ENCODE data around the gene OLFM1. TPM values are rescaled to one million over a fixed set of nuclear protein-coding genes. Genes with fewer than 3 reads are reported as not detected.

OLFM1 gene
- total RNA-seq, 4 donors from 2014 or later = 18.7 to 46.1 (median 38.6) TPM

DNA sequence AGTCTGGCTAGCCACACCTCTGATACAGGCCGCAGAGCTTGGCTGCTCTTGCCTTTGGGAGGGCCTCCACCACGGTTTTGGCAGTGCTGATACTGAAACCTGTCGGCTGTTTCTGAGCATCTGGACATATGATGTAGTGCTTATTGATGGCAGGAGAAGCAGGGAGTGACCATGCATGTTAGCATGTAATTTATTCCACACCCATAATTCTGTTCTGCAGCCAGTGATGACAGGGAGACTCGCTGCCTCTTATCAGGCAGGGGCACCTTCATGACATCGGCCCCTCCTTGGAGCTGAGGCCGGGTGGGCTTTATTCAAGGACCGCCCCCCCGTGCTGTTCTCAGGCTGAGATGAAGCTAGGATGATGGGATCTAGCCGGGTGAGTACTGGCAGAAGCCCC, 49.0 kb downstream of the OLFM1 start:
- Histone ChIP-seq H3K36me3 (no peaks in the 10 kb centered on the region), H3K4me3 (no peak overlapping the region), H3K27ac (replicated peaks in 1 of 4) (no peak overlapping the region), H3K4me1 (peaks cover 5 to 24% (median 18%) of the 10 kb centered on the region in 4 donors), H3K9me3 (peaks cover 0 to 18% (median 3%) of the 10 kb centered on the region in 4 donors), H3K27me3 (peaks cover 0 to 84% (median 0%) of the 10 kb centered on the region in 4 donors)
- no peak for TF ChIP-seq POLR2AphosphoS5 (IDR thresholded peaks at IDR 0.05)
- TF ChIP-seq EP300 (IDR thresholded peaks at IDR 0.05) = no peak
- TF ChIP-seq POLR2A (IDR thresholded peaks at IDR 0.05; ENCODE audit: low read depth) = no peak
- TF ChIP-seq, protein P1, sequence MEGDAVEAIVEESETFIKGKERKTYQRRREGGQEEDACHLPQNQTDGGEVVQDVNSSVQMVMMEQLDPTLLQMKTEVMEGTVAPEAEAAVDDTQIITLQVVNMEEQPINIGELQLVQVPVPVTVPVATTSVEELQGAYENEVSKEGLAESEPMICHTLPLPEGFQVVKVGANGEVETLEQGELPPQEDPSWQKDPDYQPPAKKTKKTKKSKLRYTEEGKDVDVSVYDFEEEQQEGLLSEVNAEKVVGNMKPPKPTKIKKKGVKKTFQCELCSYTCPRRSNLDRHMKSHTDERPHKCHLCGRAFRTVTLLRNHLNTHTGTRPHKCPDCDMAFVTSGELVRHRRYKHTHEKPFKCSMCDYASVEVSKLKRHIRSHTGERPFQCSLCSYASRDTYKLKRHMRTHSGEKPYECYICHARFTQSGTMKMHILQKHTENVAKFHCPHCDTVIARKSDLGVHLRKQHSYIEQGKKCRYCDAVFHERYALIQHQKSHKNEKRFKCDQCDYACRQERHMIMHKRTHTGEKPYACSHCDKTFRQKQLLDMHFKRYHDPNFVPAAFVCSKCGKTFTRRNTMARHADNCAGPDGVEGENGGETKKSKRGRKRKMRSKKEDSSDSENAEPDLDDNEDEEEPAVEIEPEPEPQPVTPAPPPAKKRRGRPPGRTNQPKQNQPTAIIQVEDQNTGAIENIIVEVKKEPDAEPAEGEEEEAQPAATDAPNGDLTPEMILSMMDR (IDR thresholded peaks at IDR 0.05) = no peak
- WGBS = 53% methylated on average over 5 of the region's 9 CpGs
- no peak for DNase-seq (ENCODE audit: extremely low spot score)
- intact Hi-C loops (cut with DNase I) = no loop called here

DNA sequence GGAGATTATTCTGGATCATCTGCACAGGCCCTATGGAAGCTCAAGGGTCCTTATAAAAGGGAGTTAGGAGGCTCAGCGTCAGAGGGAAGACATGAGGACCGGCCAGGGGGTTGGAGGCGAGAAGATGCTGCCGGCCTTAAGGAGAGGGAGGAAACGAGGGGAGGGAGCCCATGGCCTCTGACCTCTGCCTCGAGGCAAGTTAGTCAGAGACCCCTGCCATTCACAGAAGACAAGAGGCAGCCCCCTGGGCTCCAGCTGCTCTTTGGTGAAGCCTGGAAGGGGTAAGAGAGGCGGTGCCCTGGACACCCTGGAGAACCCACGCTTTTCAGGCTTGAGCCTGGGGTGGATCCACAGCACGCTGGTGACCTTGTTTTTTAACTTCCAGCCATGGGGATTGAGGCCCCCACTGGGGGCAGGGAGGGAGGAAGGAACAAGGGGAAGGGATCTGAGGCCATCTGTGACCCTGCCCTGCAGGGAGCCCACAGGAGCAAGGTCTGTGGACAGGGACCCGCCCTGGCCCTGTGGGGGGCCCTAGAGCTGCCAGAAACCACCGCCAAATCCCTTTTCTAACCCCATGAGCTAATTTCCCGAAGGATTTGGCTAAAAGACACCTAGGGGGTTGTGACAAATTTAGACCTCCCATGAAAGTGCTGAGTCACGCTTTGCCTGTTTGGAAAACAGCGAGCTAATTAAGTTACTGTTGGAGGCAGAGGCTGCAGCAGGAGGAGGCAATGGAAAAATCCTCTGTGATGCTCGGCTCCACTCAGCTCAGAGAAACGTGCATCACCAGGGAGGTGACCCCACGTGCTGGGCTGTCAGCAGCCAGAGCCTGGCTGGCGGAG, 49.7 kb downstream of the OLFM1 start:
- H3K4me1 ChIP-seq = peaks cover 5 to 24% (median 18%) of the 10 kb centered on the region in 4 donors
- TF ChIP-seq EP300 (IDR thresholded peaks at IDR 0.05) = no peak
- no peak for TF ChIP-seq POLR2AphosphoS5 (IDR thresholded peaks at IDR 0.05)
- TF ChIP-seq, protein P1 (IDR thresholded peaks at IDR 0.05) = no peak
- TF ChIP-seq POLR2A (IDR thresholded peaks at IDR 0.05; ENCODE audit: low read depth) = no peak
- peaks cover 0 to 77% (median 0%) of the 10 kb centered on the region in 4 donors for H3K27me3 ChIP-seq
- intact Hi-C loops (cut with DNase I) = no loop called here
- 35% methylated on average over 18 of the region's 18 CpGs for WGBS
- H3K36me3 ChIP-seq = no peaks in the 10 kb centered on the region
- H3K27ac ChIP-seq (replicated peaks in 1 of 4) = no peak overlapping the region
- no peak for DNase-seq (ENCODE audit: extremely low spot score)
- H3K4me3 ChIP-seq = no peak overlapping the region
- H3K9me3 ChIP-seq = peaks cover 0 to 18% (median 3%) of the 10 kb centered on the region in 4 donors

DNA sequence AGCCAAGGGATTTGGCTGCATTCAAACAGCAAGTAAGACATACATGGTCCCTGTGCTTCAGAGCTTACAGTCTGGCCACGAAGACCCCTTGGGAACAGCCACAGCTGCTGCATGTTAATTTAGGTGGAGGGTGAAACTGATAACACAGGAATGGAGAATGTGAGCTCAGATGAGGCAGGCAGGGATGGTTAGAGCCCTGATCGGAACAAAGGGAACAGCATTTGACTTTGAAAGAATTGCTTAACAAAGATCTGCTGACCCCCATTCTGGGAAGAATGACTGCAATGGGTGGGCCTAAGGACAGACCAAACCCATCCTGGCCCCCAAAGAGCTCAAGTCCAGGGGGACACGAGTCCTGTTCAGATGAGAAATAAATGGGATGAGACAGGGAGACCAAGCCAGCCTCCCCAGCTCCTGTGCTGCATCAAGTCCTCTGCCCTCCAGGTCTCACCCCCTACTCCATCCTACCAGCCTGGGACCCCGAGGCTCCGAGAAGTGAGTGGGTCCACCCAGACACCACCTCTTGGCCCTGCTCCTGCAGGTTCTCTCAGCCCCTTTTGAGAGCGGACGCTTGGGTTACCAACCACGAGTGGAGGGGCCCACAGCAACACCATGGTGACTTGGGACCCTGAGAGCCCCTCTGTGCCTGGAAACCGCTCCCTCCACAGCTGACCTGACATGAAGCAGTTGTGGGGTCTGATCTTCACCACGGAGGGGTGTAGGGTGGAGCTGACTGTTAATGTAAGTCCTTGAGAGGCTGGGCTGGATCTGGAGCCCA, 50.8 kb downstream of the OLFM1 start:
- H3K4me3 ChIP-seq = no peak overlapping the region
- H3K27me3 ChIP-seq = peaks cover 0 to 75% (median 0%) of the 10 kb centered on the region in 4 donors
- no peak for DNase-seq (ENCODE audit: extremely low spot score)
- no peak overlapping the region for H3K27ac ChIP-seq (replicated peaks in 1 of 4)
- H3K36me3 ChIP-seq = no peaks in the 10 kb centered on the region
- 90% methylated on average over 8 of the region's 10 CpGs for WGBS
- H3K4me1 ChIP-seq = peaks cover 5 to 24% (median 18%) of the 10 kb centered on the region in 4 donors
- peaks cover 0 to 18% (median 3%) of the 10 kb centered on the region in 4 donors for H3K9me3 ChIP-seq
- intact Hi-C loops (cut with DNase I) = no loop called here
- no peak for TF ChIP-seq POLR2A (IDR thresholded peaks at IDR 0.05; ENCODE audit: low read depth)

DNA sequence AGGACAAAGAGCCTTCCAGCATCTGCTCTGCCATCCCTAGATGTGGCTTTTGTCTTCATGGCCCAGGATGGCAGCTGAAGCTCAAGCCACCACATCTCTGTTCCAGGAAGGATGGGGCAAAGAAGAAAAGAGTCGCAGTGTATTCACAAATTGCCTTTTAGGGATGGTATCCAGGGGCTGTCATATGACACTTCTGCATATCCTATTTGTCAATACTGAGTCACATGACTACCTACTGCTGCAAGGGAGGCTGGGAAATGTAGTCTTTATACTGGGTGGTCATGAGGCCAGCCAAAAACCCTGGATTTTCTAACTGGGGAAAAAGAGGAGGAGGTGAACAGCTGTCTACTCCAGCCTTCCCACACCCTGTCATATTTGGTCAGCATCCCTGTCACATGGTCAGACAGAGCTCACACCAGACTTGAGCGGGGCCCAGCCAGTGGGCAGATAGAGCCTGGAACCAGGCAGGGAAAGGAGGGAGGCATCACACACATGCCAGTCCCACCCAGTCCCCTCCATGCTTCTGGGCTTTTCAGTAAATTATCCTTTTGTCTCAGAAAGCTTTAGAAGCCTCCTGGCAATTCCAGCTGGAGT, 52.0 kb downstream of the OLFM1 start:
- no peak for DNase-seq (ENCODE audit: extremely low spot score)
- Histone ChIP-seq H3K9me3 (peaks cover 0 to 17% (median 3%) of the 10 kb centered on the region in 4 donors), H3K36me3 (no peaks in the 10 kb centered on the region), H3K27ac (replicated peaks in 1 of 4) (no peak overlapping the region), H3K4me3 (no peak overlapping the region), H3K4me1 (peaks cover 5 to 25% (median 18%) of the 10 kb centered on the region in 4 donors), H3K27me3 (peaks cover 0 to 73% (median 0%) of the 10 kb centered on the region in 4 donors)
- intact Hi-C loops (cut with DNase I) = no loop called here
- 94% methylated on average over 2 of the region's 2 CpGs for WGBS
- TF ChIP-seq, protein P1 (IDR thresholded peaks at IDR 0.05) = no peak
- no peak for TF ChIP-seq POLR2AphosphoS5 (IDR thresholded peaks at IDR 0.05)
- no peak for TF ChIP-seq POLR2A (IDR thresholded peaks at IDR 0.05; ENCODE audit: low read depth)
- no peak for TF ChIP-seq EP300 (IDR thresholded peaks at IDR 0.05)

Measured in esophagus muscularis mucosa (tissue), 4 donors.